ENCODE data around the gene TMEM192.

The TMEM192 gene

GRCh38 chr4:165150545-165150944 lies 37.9 kb upstream of the TMEM192 start:
- Histone ChIP-seq H3K27me3 (ENCODE audit: insufficient read depth, low read length, poor library complexity, severe bottlenecking) (no peaks in the 10 kb centered on the region), H3F3A (ENCODE audit: low read depth) (no peaks in the 10 kb centered on the region), H3K4me3 (ENCODE audit: low read length, poor library complexity, severe bottlenecking) (no peak overlapping the region), H3K9me2 (replicated peaks; ENCODE audit: low read depth, low read length) (no peaks in the 10 kb centered on the region), H3K36me3 (ENCODE audit: insufficient read depth, low read length) (no peaks in the 10 kb centered on the region), H3K9ac (ENCODE audit: low read depth, low read length, poor library complexity, severe bottlenecking) (no peak overlapping the region), H3K4me2 (ENCODE audit: low read depth, low read length, poor library complexity, severe bottlenecking) (no peak overlapping the region), H3K79me2 (ENCODE audit: insufficient read depth, low read length) (no peaks in the 10 kb centered on the region), H3K9me3 (ENCODE audit: insufficient read depth, low read depth, low read length) (no peaks in the 10 kb centered on the region), H3K4me1 (ENCODE audit: insufficient read depth, low read length, poor library complexity, severe bottlenecking) (no peaks in the 10 kb centered on the region), H2AFZ (ENCODE audit: low read length) (no peak overlapping the region), H4K20me1 (ENCODE audit: insufficient read depth, low read length, poor library complexity, severe bottlenecking) (no peaks in the 10 kb centered on the region)
- TF ChIP-seq CTCF (conservative IDR thresholded peaks at IDR 0.05; ENCODE audit: low read length), result no peak
- no peak for TF ChIP-seq EZH2phosphoT487 (IDR thresholded peaks at IDR 0.05; ENCODE audit: borderline replicate concordance)

GRCh38 chr4:165138843-165139242 lies 26.2 kb upstream of the TMEM192 start:
- Histone ChIP-seq H2AFZ (ENCODE audit: low read length) (no peak overlapping the region), H3K4me1 (ENCODE audit: insufficient read depth, low read length, poor library complexity, severe bottlenecking) (no peaks in the 10 kb centered on the region), H3F3A (ENCODE audit: low read depth) (no peaks in the 10 kb centered on the region), H3K79me2 (ENCODE audit: insufficient read depth, low read length) (no peaks in the 10 kb centered on the region), H3K9ac (ENCODE audit: low read depth, low read length, poor library complexity, severe bottlenecking) (no peak overlapping the region), H3K9me2 (replicated peaks; ENCODE audit: low read depth, low read length) (no peaks in the 10 kb centered on the region), H4K20me1 (ENCODE audit: insufficient read depth, low read length, poor library complexity, severe bottlenecking) (no peaks in the 10 kb centered on the region), H3K36me3 (ENCODE audit: insufficient read depth, low read length) (no peaks in the 10 kb centered on the region), H3K4me2 (ENCODE audit: low read depth, low read length, poor library complexity, severe bottlenecking) (no peak overlapping the region), H3K4me3 (ENCODE audit: low read length, poor library complexity, severe bottlenecking) (no peak overlapping the region), H3K27me3 (ENCODE audit: insufficient read depth, low read length, poor library complexity, severe bottlenecking) (no peaks in the 10 kb centered on the region), H3K9me3 (ENCODE audit: insufficient read depth, low read depth, low read length) (no peaks in the 10 kb centered on the region)
- TF ChIP-seq CTCF (conservative IDR thresholded peaks at IDR 0.05; ENCODE audit: low read length) (no peak), EZH2phosphoT487 (IDR thresholded peaks at IDR 0.05; ENCODE audit: borderline replicate concordance) (no peak)

GRCh38 chr4:165137205-165137604 lies 24.5 kb upstream of the TMEM192 start:
- TF ChIP-seq CTCF (conservative IDR thresholded peaks at IDR 0.05; ENCODE audit: low read length) (no peak), EZH2phosphoT487 (IDR thresholded peaks at IDR 0.05; ENCODE audit: borderline replicate concordance) (no peak)
- H3K27me3 ChIP-seq (ENCODE audit: insufficient read depth, low read length, poor library complexity, severe bottlenecking), result no peaks in the 10 kb centered on the region

More at GRCh38 chr4:165137205-165137604, 24.5 kb upstream of the TMEM192 start:
- no peaks in the 10 kb centered on the region for H3K79me2 ChIP-seq (ENCODE audit: insufficient read depth, low read length)
- H3F3A ChIP-seq (ENCODE audit: low read depth), result no peaks in the 10 kb centered on the region
- no peaks in the 10 kb centered on the region for H3K36me3 ChIP-seq (ENCODE audit: insufficient read depth, low read length)
- H3K4me1 ChIP-seq (ENCODE audit: insufficient read depth, low read length, poor library complexity, severe bottlenecking), result peaks cover 8% of the 10 kb centered on the region
- H3K9me3 ChIP-seq (ENCODE audit: insufficient read depth, low read depth, low read length), result no peaks in the 10 kb centered on the region
- H2AFZ ChIP-seq (ENCODE audit: low read length), result no peak overlapping the region
- H4K20me1 ChIP-seq (ENCODE audit: insufficient read depth, low read length, poor library complexity, severe bottlenecking), result no peaks in the 10 kb centered on the region
- no peak overlapping the region for H3K4me3 ChIP-seq (ENCODE audit: low read length, poor library complexity, severe bottlenecking)
- no peak overlapping the region for H3K9ac ChIP-seq (ENCODE audit: low read depth, low read length, poor library complexity, severe bottlenecking)
- no peak overlapping the region for H3K4me2 ChIP-seq (ENCODE audit: low read depth, low read length, poor library complexity, severe bottlenecking)
- no peaks in the 10 kb centered on the region for H3K9me2 ChIP-seq (replicated peaks; ENCODE audit: low read depth, low read length)

All from Loucy (cell line).